H9 (cell line): ENCODE data around the gene SLX4IP. TPM values are rescaled to one million over a fixed set of nuclear protein-coding genes. Genes with fewer than 3 reads are reported as not detected.

ENCODE experiments used
- DNase-seq: peaks from one replicate; pipeline ENCODE4 v3.0.0-alpha.2; 2017
- H2AFZ ChIP-seq: one replicate; pipeline ENCODE4 v1.6.1; 2013; ENCODE audit warnings: mild to moderate bottlenecking, low read length, control low read depth, moderate library complexity
- H2AK5ac ChIP-seq: 2 replicates; pipeline ENCODE4 v1.6.1; 2013; ENCODE audit warnings: low read length, control low read depth, mixed read lengths; ENCODE audit not compliant: insufficient read length
- H2BK120ac ChIP-seq: one replicate; pipeline ENCODE4 v1.6.1; 2013; ENCODE audit warnings: low read depth, mild to moderate bottlenecking, low read length, control low read depth, inconsistent platforms; ENCODE audit not compliant: poor library complexity, severe bottlenecking
- H2BK12ac ChIP-seq: 2 replicates; pipeline ENCODE4 v1.6.1; 2013; ENCODE audit warnings: low read length, control low read depth, mixed read lengths, low read depth; ENCODE audit not compliant: insufficient read length
- H2BK15ac ChIP-seq: 2 replicates; pipeline ENCODE4 v1.6.1; 2013; ENCODE audit warnings: low read depth, low read length, control low read depth
- H2BK20ac ChIP-seq: one replicate; pipeline ENCODE4 v1.6.1; 2013; ENCODE audit warnings: low read depth, mild to moderate bottlenecking, low read length, control low read depth, inconsistent platforms; ENCODE audit not compliant: poor library complexity, severe bottlenecking
- H2BK5ac ChIP-seq: 2 replicates; pipeline ENCODE4 v1.6.1; 2013; ENCODE audit warnings: low read length, control low read depth, mixed read lengths; ENCODE audit not compliant: insufficient read length
- H3K14ac ChIP-seq: 2 replicates; pipeline ENCODE4 v1.6.1; 2013; ENCODE audit warnings: low read length, control low read depth; ENCODE audit not compliant: insufficient read depth
- H3K18ac ChIP-seq: 2 replicates; pipeline ENCODE4 v1.6.1; 2013; ENCODE audit warnings: low read depth, mild to moderate bottlenecking, mixed read lengths, low read length, control low read depth; ENCODE audit not compliant: insufficient read length
- H3K23ac ChIP-seq: 2 replicates; pipeline ENCODE4 v1.6.1; 2013; ENCODE audit warnings: low read length, control low read depth, mixed read lengths, low read depth; ENCODE audit not compliant: insufficient read length
- H3K23me2 ChIP-seq: 2 replicates; pipeline ENCODE4 v1.6.1; 2013; ENCODE audit warnings: low read depth, mild to moderate bottlenecking, mixed read lengths, low read length, control low read depth; ENCODE audit not compliant: insufficient read length, poor library complexity, severe bottlenecking
- H3K27ac ChIP-seq: 2 replicates; pipeline ENCODE4 v1.5.1; 2013; ENCODE audit warnings: low read length, control low read depth, mixed read lengths, low read depth; ENCODE audit not compliant: insufficient read length
- H3K27me3 ChIP-seq: 2 replicates; pipeline ENCODE4 v1.6.1; 2013; ENCODE audit warnings: low read length, control low read depth, inconsistent platforms; ENCODE audit not compliant: insufficient read depth
- H3K4ac ChIP-seq: 2 replicates; pipeline ENCODE4 v1.6.1; 2013; ENCODE audit warnings: low read depth, mild to moderate bottlenecking, control low read depth, inconsistent platforms, low read length, moderate library complexity
- H3K4me1 ChIP-seq: 2 replicates; pipeline ENCODE4 v1.6.1; 2013; ENCODE audit warnings: low read length, control low read depth, inconsistent platforms; ENCODE audit not compliant: insufficient read depth
- H3K4me2 ChIP-seq: 2 replicates; pipeline ENCODE4 v1.6.1; 2013; ENCODE audit warnings: low read length, control low read depth, mixed read lengths; ENCODE audit not compliant: insufficient read length, insufficient read depth
- H3K56ac ChIP-seq: 2 replicates; pipeline ENCODE4 v1.6.1; 2013; ENCODE audit warnings: low read depth, mild to moderate bottlenecking, mixed read lengths, low read length, control low read depth; ENCODE audit not compliant: insufficient read length
- H3K79me1 ChIP-seq: 2 replicates; pipeline ENCODE4 v1.6.1; 2013; ENCODE audit warnings: low read depth, mild to moderate bottlenecking, moderate library complexity, low read length, control low read depth, inconsistent platforms; ENCODE audit not compliant: insufficient read depth, poor library complexity, severe bottlenecking
- H3K79me2 ChIP-seq: 2 replicates; pipeline ENCODE4 v1.6.1; 2013; ENCODE audit warnings: low read length, control low read depth, inconsistent platforms; ENCODE audit not compliant: insufficient read depth
- H3K9ac ChIP-seq: 2 replicates; pipeline ENCODE4 v1.6.1; 2013; ENCODE audit warnings: low read length, control low read depth, mixed read lengths; ENCODE audit not compliant: insufficient read length; ENCODE audit errors: extremely low read depth
- H3K9me3 ChIP-seq: one replicate; pipeline ENCODE4 v1.6.1; 2013; ENCODE audit warnings: low read depth, low read length, inconsistent platforms; ENCODE audit not compliant: control insufficient read depth
- H3T11ph ChIP-seq: one replicate; pipeline ENCODE4 v1.6.1; 2013; ENCODE audit warnings: mild to moderate bottlenecking, low read length, control low read depth, inconsistent platforms
- H4K20me1 ChIP-seq: one replicate; pipeline ENCODE4 v1.6.1; 2013; ENCODE audit not compliant: control insufficient read depth, insufficient read length, insufficient read depth
- H4K5ac ChIP-seq: 2 replicates; pipeline ENCODE4 v1.6.1; 2013; ENCODE audit warnings: low read depth, mild to moderate bottlenecking, mixed read lengths, low read length, control low read depth; ENCODE audit not compliant: insufficient read length
- H4K8ac ChIP-seq: replicated peaks from 2 replicates; pipeline ENCODE4 v1.6.1; 2013; ENCODE audit warnings: low read length, control low read depth, mixed read lengths, low read depth; ENCODE audit not compliant: insufficient read length
- H4K91ac ChIP-seq: 2 replicates; pipeline ENCODE4 v1.6.1; 2013; ENCODE audit warnings: low read depth, mild to moderate bottlenecking, moderate library complexity, mixed read lengths, low read length, control low read depth; ENCODE audit not compliant: insufficient read length
- H3K27ac Mint-ChIP-seq, 3 experiments: 2 replicates in 2 of 3; 3 replicates in 1 of 3; pipeline ENCODE4 v1.8.0; 2020 to 2021; ENCODE audit warnings: mixed read lengths in 3 of 3, mild to moderate bottlenecking in 1 of 3, moderate library complexity in 1 of 3
- H3K27me3 Mint-ChIP-seq: 2 replicates; pipeline ENCODE4 v1.8.0; 2021; ENCODE audit warnings: low read depth, mild to moderate bottlenecking, moderate library complexity, mixed read lengths
- H3K36me3 Mint-ChIP-seq, 3 experiments: 2 replicates in 2 of 3; 3 replicates in 1 of 3; pipeline ENCODE4 v1.8.0; 2020 to 2021; ENCODE audit warnings: low read depth in 3 of 3, mixed read lengths in 3 of 3; ENCODE audit not compliant: insufficient read depth in 1 of 3
- H3K4me1 Mint-ChIP-seq, 2 experiments: 2 replicates each; pipeline ENCODE4 v1.8.0; 2020; ENCODE audit warnings: mixed read lengths in 2 of 2
- H3K4me3 Mint-ChIP-seq, 2 experiments: 2 replicates in 1 of 2; 3 replicates in 1 of 2; pipeline ENCODE4 v1.8.0; 2020 to 2021; ENCODE audit warnings: mild to moderate bottlenecking in 2 of 2, mixed read lengths in 2 of 2, moderate library complexity in 1 of 2
- H3K9me3 Mint-ChIP-seq, 2 experiments: 2 replicates in 1 of 2; 3 replicates in 1 of 2; pipeline ENCODE4 v1.8.0; 2020; ENCODE audit warnings: mild to moderate bottlenecking in 2 of 2, mixed read lengths in 2 of 2, moderate library complexity in 1 of 2
- CTCF ChIP-seq: fragments of 200-600 bp; sonication (generic); conservative IDR thresholded peaks from 3 replicates; pipeline ENCODE4 v1.8.0; 2021; ENCODE audit warnings: antibody characterized with exemption, mild to moderate bottlenecking
- WGBS: extraction: QIAGEN DNeasy Blood & Tissue Kit; methylation state at CpG from one replicate; pipeline ENCODE4 v1.1.7; 2013; ENCODE audit warnings: missing lambda C conversion rate, low lambda C conversion rate, mixed read lengths; ENCODE audit not compliant: insufficient read length; ENCODE audit errors: extremely low coverage; 5-methylcytosine and 5-hydroxymethylcytosine counted together
- total RNA-seq: library from RNA; stranded (reverse); gene quantifications from 2 replicates; pipeline ENCODE4 v1.2.1, GENCODE V29; 2021

The SLX4IP gene
- total RNA-seq, 1 experiment from 2014 or later: 7.9 TPM

- Mint-ChIP-seq H3K9me3 (no peaks in the 10 kb centered on the region; a peak in 1 of 5 replicates), H3K27ac (no peak overlapping the region), H3K4me3 (no peak overlapping the region), H3K36me3 (peaks cover 0 to 4% (median 2%) of the 10 kb centered on the region in 3 experiments; a peak in 2 of 7 replicates), H3K4me1 (peaks cover 32 to 38% of the 10 kb centered on the region in 2 experiments), H3K27me3 (no peaks in the 10 kb centered on the region)
- Histone ChIP-seq H3K79me2 (peaks cover 5% of the 10 kb centered on the region; the same call in 1 of the 2 replicates), H4K8ac (no peak overlapping the region), H2BK15ac (no peak overlapping the region), H2AFZ (no peak overlapping the region), H3K23ac (no peak overlapping the region), H3K9ac (no peak overlapping the region), H2BK12ac (no peak overlapping the region), H3K56ac (no peak overlapping the region), H3K79me1 (peaks cover 2% of the 10 kb centered on the region), H4K5ac (no peak overlapping the region), H2BK120ac (no peak overlapping the region), H3K23me2 (no peaks in the 10 kb centered on the region), H4K20me1 (no peaks in the 10 kb centered on the region), H3K4me2 (no peak overlapping the region), H2BK20ac (no peak overlapping the region), H3K27me3 (no peaks in the 10 kb centered on the region), H3T11ph (no peak overlapping the region), H4K91ac (no peak overlapping the region), H3K18ac (no peak overlapping the region), H2BK5ac (no peak overlapping the region), H3K4me1 (peaks cover 12% of the 10 kb centered on the region), H3K9me3 (no peaks in the 10 kb centered on the region), H3K27ac (no peak overlapping the region), H2AK5ac (no peak overlapping the region), H3K4ac (no peak overlapping the region), H3K14ac (no peak overlapping the region)
- no CpG with 5 or more reads among the region's 2 CpGs for WGBS
- TF ChIP-seq CTCF: no peak
- no peak for DNase-seq
Observed at GRCh38 chr20:10505827-10506226, 70.7 kb downstream of the SLX4IP start.
